Subcutaneous preadipocyte (primary cell): Measurements from ENCODE around the gene MS4A6E. TPM values are rescaled to one million over a fixed set of nuclear protein-coding genes. Genes with fewer than 3 reads are reported as not detected.

ENCODE experiments used
- total RNA-seq: library from RNA; depleted of rRNA; stranded (reverse); fragments of >200 nt; gene quantifications from 2 replicates; pipeline ENCODE4 v1.2.3, GENCODE V29; 2012

MS4A6E gene, protein sequence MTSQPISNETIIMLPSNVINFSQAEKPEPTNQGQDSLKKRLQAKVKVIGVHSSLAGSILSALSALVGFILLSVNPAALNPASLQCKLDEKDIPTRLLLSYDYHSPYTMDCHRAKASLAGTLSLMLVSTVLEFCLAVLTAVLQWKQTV
- not detected in 2 replicates for total RNA-seq

DNA sequence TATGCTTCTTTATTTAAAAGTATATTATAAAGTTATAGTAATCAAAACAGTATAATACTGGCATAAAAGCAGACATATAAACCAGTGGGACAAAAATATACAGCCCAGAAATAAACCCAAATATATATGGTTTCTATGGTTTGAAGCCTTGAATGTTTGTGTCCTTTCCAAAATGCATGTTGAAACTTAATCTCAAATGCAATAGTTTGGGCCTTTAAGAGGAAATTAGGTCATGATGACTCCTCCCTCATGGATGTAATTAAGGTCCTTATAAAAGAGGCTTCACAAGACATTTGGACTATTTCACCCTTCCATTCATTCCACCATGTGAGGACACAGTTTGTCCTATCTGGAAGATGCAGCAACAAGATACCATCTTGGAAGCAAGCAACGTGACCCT is at the start of gene MS4A6E:
Gene MS4A6E (plus strand): TSS at position 301 of the 400 bp plus-strand sequence. CDS start 7,641 bp downstream, outside the sequence.

DNA sequence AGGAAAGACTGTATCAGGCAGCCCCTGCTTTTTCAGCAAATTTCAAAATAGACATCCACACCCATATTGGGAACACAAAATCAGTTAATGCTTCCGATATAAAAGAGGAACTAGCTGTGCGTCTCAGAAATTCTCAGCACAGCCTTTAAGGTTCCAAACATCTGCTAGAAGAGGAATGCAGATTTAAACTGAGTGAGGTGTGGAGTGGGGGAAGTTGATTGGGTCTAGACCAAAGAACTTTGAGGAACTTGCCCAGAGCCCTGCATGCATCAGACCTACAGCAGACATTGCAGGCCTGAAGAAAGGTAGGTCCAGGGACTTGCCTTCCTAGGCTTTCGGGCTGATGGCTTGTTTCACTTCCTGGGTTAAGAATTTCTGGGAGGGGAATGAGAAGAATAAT is 46.6 kb upstream of the MS4A6E start, which contains the start of gene MS4A4A:
Gene MS4A4A (plus strand): TSS at position 255 of the 400 bp plus-strand sequence. CDS start 10 bp downstream, at position 265.

DNA sequence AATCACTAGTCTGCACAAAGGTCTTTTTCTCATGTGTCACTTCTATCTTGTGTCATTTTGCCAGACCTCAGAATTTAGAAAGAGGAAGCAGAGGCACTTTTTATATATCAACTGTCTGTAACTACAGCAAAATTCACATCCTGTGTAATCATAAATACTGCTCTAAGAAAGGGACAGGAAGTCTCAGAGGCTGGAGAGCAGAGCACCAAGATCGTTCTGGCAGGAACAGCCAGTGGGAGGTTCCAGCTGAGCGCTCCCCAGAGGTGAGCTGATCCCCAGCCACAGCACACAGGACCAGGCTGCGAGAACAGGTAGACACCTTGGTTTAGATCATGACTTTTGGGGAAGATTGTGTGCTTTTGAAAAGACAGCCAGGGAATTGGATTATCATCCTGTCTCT is 51.3 kb downstream of the MS4A6E start, which contains the start of gene MS4A7:
Gene MS4A7 (plus strand): TSS at position 179 of the 400 bp plus-strand sequence. CDS start 4,610 bp downstream, outside the sequence.

Other genes starting within 250 kb of the MS4A6E start
- gene MS4A2, start 238.6 kb upstream of the MS4A6E start, total RNA-seq, result not detected in 2 replicates
- gene MS4A6A, start 144.2 kb upstream of the MS4A6E start, total RNA-seq, result not detected in 2 replicates
- not detected in 2 replicates for gene MS4A4E, start 84.1 kb upstream of the MS4A6E start, total RNA-seq
- gene MS4A4A, start 46.6 kb upstream of the MS4A6E start, total RNA-seq, result not detected in 2 replicates
- gene MS4A7, start 51.3 kb downstream of the MS4A6E start, total RNA-seq, result not detected in 2 replicates
- not detected in 2 replicates for gene MS4A14, start 69.2 kb downstream of the MS4A6E start, total RNA-seq
- not detected in 2 replicates for gene MS4A5, start 102.3 kb downstream of the MS4A6E start, total RNA-seq
- gene MS4A1, start 128.6 kb downstream of the MS4A6E start, total RNA-seq, result not detected in 2 replicates
- not detected in 2 replicates for gene MS4A12, start 165.5 kb downstream of the MS4A6E start, total RNA-seq
- not detected in 2 replicates for gene MS4A13, start 188.1 kb downstream of the MS4A6E start, total RNA-seq